HL-60 (cell line): ENCODE results near the gene BTBD9.

ENCODE experiments used
- POLR2AphosphoS5 ChIP-seq: IDR thresholded peaks from 2 replicates; pipeline ENCODE4 v1.6.1; 2012; ENCODE audit warnings: low read depth
- TF ChIP-seq, protein P1 (sequence below): IDR thresholded peaks from 2 replicates; pipeline ENCODE4 v1.6.1; 2012; ENCODE audit warnings: low read depth; ENCODE audit not compliant: insufficient replicate concordance
- TF ChIP-seq, protein P2 (sequence below): IDR thresholded peaks from one replicate; pipeline ENCODE4 v1.5.1; 2011; ENCODE audit warnings: low read length, control low read depth, inconsistent platforms; ENCODE audit not compliant: insufficient read depth

DNA sequence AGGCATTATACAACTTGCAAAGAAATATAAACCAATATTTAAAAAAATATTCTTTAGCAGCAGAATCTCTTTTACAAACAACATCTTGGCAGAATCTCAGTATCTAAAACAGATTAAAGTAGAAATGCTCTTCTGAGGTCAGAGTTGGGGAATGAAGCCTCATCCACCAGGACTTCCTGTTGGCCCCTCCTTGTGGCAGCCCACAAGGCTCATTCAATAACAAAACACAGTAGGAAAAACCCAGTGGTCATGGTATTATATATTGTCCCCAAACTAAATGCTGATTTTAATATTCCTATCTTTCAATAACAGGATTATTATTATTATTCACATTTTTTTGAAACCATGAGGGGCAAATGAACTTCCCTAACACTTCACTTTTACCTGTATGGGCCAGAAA lies 368.6 kb downstream of the BTBD9 start:
- TF ChIP-seq, protein P1, sequence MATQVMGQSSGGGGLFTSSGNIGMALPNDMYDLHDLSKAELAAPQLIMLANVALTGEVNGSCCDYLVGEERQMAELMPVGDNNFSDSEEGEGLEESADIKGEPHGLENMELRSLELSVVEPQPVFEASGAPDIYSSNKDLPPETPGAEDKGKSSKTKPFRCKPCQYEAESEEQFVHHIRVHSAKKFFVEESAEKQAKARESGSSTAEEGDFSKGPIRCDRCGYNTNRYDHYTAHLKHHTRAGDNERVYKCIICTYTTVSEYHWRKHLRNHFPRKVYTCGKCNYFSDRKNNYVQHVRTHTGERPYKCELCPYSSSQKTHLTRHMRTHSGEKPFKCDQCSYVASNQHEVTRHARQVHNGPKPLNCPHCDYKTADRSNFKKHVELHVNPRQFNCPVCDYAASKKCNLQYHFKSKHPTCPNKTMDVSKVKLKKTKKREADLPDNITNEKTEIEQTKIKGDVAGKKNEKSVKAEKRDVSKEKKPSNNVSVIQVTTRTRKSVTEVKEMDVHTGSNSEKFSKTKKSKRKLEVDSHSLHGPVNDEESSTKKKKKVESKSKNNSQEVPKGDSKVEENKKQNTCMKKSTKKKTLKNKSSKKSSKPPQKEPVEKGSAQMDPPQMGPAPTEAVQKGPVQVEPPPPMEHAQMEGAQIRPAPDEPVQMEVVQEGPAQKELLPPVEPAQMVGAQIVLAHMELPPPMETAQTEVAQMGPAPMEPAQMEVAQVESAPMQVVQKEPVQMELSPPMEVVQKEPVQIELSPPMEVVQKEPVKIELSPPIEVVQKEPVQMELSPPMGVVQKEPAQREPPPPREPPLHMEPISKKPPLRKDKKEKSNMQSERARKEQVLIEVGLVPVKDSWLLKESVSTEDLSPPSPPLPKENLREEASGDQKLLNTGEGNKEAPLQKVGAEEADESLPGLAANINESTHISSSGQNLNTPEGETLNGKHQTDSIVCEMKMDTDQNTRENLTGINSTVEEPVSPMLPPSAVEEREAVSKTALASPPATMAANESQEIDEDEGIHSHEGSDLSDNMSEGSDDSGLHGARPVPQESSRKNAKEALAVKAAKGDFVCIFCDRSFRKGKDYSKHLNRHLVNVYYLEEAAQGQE, result no peak
- TF ChIP-seq, protein P2, sequence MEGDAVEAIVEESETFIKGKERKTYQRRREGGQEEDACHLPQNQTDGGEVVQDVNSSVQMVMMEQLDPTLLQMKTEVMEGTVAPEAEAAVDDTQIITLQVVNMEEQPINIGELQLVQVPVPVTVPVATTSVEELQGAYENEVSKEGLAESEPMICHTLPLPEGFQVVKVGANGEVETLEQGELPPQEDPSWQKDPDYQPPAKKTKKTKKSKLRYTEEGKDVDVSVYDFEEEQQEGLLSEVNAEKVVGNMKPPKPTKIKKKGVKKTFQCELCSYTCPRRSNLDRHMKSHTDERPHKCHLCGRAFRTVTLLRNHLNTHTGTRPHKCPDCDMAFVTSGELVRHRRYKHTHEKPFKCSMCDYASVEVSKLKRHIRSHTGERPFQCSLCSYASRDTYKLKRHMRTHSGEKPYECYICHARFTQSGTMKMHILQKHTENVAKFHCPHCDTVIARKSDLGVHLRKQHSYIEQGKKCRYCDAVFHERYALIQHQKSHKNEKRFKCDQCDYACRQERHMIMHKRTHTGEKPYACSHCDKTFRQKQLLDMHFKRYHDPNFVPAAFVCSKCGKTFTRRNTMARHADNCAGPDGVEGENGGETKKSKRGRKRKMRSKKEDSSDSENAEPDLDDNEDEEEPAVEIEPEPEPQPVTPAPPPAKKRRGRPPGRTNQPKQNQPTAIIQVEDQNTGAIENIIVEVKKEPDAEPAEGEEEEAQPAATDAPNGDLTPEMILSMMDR, result no peak
- TF ChIP-seq POLR2AphosphoS5, result no peak
